Adrenal gland (tissue), 5 donors: ENCODE results near the gene ZNF525.

Source experiments
- CTCF ChIP-seq, 6 experiments: fragments of 450-650 bp in 4 of 6; fragments of 200-600 bp in 2 of 6; sonication (generic) in 1 of 6; IDR thresholded peaks; 1 replicate in 5 of 6; 2 replicates in 1 of 6; pipeline versions ENCODE4 v1.5.1 to v1.8.0; 2016 to 2021; ENCODE audit warnings: antibody characterized with exemption in 6 of 6, mild to moderate bottlenecking in 2 of 6, moderate library complexity in 1 of 6
- POLR2A ChIP-seq, 2 donors: fragments of 450-650 bp; IDR thresholded peaks; one replicate each; pipeline ENCODE4 v1.6.1; 2017; ENCODE audit warnings: antibody characterized with exemption in 2 of 2, mild to moderate bottlenecking in 2 of 2, moderate library complexity in 1 of 2
- donor health status: DM: no; HTN: no; CAD: no.

- TF ChIP-seq CTCF (IDR thresholded peaks at IDR 0.05), result no peak
- no peak for TF ChIP-seq POLR2A (IDR thresholded peaks at IDR 0.05)
These were observed 66.7 kb downstream of the ZNF525 start for GRCh38 chr19:53432088-53432661.
